PC-9 (cell line): Measurements from ENCODE around the gene FBN1. TPM values are rescaled to one million over a fixed set of nuclear protein-coding genes. Genes with fewer than 3 reads are reported as not detected.

Experiments
- BruUV-seq: library from RNA; stranded (reverse); fragments of 400-500 nt; replicated peaks from 2 replicates; lab custom pipeline; 2021; lab: Mats Ljungman, UMichigan
- CTCF ChIA-PET: fragments of 300-600 bp; sonication (Branson Sonifier 250); formaldehyde crosslinking; loops from one replicate; lab custom pipeline; 2022; ENCODE audit warnings: antibody characterized with exemption; lab: Charles Lee
- POLR2A ChIA-PET: fragments of 300-600 bp; sonication (Branson Sonifier 250); formaldehyde crosslinking; loops from one replicate; lab custom pipeline; 2022; ENCODE audit warnings: antibody characterized with exemption; ENCODE audit not compliant: unreplicated experiment; lab: Charles Lee
- DNase-seq, 2 experiments: peaks; one replicate each; pipeline versions ENCODE4 v3.0.0 to v3.0.0-alpha.2; 2015 to 2022; ENCODE audit warnings: mixed read lengths in 1 of 2
- H2AFZ ChIP-seq: fragments of 200-600 bp; sonication (generic); 2 replicates; pipeline ENCODE4 v1.8.1; 2017; ENCODE audit warnings: antibody characterized with exemption
- H3F3A ChIP-seq: fragments of 200-600 bp; sonication (generic); 2 replicates; pipeline ENCODE4 v1.8.1; 2017; ENCODE audit warnings: antibody characterized with exemption, mild to moderate bottlenecking, low read depth; ENCODE audit not compliant: insufficient read depth
- H3K27ac ChIP-seq: fragments of 200-600 bp; sonication (generic); 2 replicates; pipeline ENCODE4 v1.6.1; 2016; ENCODE audit warnings: mixed run types
- H3K27me3 ChIP-seq: fragments of 200-600 bp; sonication (generic); 2 replicates; pipeline ENCODE4 v1.6.1; 2016; ENCODE audit warnings: low read depth, mixed run types; ENCODE audit not compliant: insufficient read depth
- H3K36me3 ChIP-seq: fragments of 200-600 bp; sonication (generic); 2 replicates; pipeline ENCODE4 v1.6.1; 2016; ENCODE audit warnings: low read depth, mixed run types
- H3K4me1 ChIP-seq: fragments of 200-600 bp; sonication (generic); replicated peaks from 2 replicates; pipeline ENCODE4 v1.6.1; 2016; ENCODE audit warnings: mixed run types; ENCODE audit not compliant: insufficient read depth
- H3K4me2 ChIP-seq: fragments of 200-600 bp; sonication (generic); 2 replicates; pipeline ENCODE4 v1.6.1; 2017; ENCODE audit warnings: mixed run types
- H3K4me3 ChIP-seq: fragments of 200-600 bp; sonication (generic); 2 replicates; pipeline ENCODE4 v1.6.1; 2016; ENCODE audit warnings: mixed run types
- H3K79me2 ChIP-seq: fragments of 200-600 bp; sonication (generic); 2 replicates; pipeline ENCODE4 v1.6.1; 2017; ENCODE audit warnings: low read depth, mixed run types
- H3K9me2 ChIP-seq: fragments of 200-600 bp; sonication (generic); 2 replicates; pipeline ENCODE4 v1.8.1; 2017; ENCODE audit warnings: mild to moderate bottlenecking; ENCODE audit not compliant: insufficient read depth
- H3K9me3 ChIP-seq: fragments of 200-600 bp; sonication (generic); 2 replicates; pipeline ENCODE4 v1.8.1; 2016; ENCODE audit warnings: low read depth; ENCODE audit not compliant: insufficient read depth
- H4K20me1 ChIP-seq: fragments of 200-600 bp; sonication (generic); 2 replicates; pipeline ENCODE4 v1.8.1; 2017; ENCODE audit not compliant: insufficient read depth
- EZH2 ChIP-seq: fragments of 200-600 bp; sonication (generic); IDR thresholded peaks from 2 replicates; pipeline ENCODE4 v1.8.0; 2017; ENCODE audit warnings: antibody characterized with exemption, low read depth
- intact Hi-C: fragments of 100-400 bp; cut with micrococcal nuclease; formaldehyde crosslinking; loops from one replicate; pipeline ENCODE4 v1.10.0; 2022; ENCODE audit not compliant: unreplicated experiment
- total RNA-seq: library from RNA; stranded (reverse); gene quantifications from 2 replicates; pipeline ENCODE4 v1.2.3, GENCODE V29; 2021
- TF ChIP-seq, protein P1 (sequence below): fragments of 200-600 bp; sonication (generic); conservative IDR thresholded peaks from 2 replicates; pipeline ENCODE4 v1.6.1; 2017; ENCODE audit warnings: mixed run types, antibody characterized with exemption, mild to moderate bottlenecking, moderate library complexity

The FBN1 gene
- total RNA-seq, 1 experiment from 2014 or later, result 1.3 TPM

DNA sequence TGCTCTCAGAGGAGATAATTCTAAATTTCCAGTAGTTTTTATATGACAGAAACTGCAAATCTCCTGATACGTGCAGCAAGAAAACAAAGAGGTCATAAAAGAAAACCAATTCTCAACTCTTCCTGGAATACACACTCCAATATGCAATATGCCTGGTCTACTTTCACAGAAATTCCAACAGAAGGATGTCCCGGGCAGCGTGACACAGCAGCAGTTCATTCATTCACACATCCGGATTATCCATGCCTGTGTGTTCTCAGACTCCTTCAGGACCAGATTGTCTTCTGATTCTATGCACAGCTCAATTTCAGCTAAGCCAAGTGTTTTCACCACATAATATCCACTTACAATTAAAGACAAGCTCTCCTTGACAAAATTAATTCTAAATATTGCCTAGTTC lies 64.3 kb downstream of the FBN1 start:
- BruUV-seq, result no TSS peak

DNA sequence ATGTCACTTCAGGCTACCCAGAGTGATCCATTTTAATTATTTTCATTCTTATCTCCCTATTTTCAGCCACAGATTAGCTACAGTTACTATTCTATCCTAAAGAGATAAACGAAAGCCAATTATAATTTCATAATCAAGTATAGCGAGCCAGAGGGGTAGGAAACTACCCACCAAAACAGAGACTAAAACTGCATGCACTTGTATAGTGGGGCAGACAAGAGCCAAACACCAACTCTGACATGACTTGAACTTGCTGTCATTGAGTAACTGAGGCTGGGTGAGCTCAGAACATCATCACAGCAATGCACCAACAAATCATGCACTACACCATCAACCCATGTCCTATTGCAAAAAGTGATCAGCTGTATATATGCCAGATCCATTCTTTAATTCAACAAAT lies 64.8 kb downstream of the FBN1 start:
- no peak for DNase-seq
- Histone ChIP-seq H2AFZ (no peak overlapping the region), H3K4me1 (no peaks in the 10 kb centered on the region), H3F3A (no peaks in the 10 kb centered on the region), H3K4me2 (no peak overlapping the region), H4K20me1 (no peaks in the 10 kb centered on the region), H3K9me2 (no peaks in the 10 kb centered on the region), H3K27me3 (no peaks in the 10 kb centered on the region), H3K27ac (no peak overlapping the region), H3K9me3 (no peaks in the 10 kb centered on the region), H3K36me3 (no peaks in the 10 kb centered on the region), H3K79me2 (no peaks in the 10 kb centered on the region), H3K4me3 (no peak overlapping the region)
- ChIA-PET POLR2A (no interaction called here), CTCF (no interaction called here)
- intact Hi-C loops, result no loop called here
- no TSS peak for BruUV-seq
- TF ChIP-seq, protein P1, sequence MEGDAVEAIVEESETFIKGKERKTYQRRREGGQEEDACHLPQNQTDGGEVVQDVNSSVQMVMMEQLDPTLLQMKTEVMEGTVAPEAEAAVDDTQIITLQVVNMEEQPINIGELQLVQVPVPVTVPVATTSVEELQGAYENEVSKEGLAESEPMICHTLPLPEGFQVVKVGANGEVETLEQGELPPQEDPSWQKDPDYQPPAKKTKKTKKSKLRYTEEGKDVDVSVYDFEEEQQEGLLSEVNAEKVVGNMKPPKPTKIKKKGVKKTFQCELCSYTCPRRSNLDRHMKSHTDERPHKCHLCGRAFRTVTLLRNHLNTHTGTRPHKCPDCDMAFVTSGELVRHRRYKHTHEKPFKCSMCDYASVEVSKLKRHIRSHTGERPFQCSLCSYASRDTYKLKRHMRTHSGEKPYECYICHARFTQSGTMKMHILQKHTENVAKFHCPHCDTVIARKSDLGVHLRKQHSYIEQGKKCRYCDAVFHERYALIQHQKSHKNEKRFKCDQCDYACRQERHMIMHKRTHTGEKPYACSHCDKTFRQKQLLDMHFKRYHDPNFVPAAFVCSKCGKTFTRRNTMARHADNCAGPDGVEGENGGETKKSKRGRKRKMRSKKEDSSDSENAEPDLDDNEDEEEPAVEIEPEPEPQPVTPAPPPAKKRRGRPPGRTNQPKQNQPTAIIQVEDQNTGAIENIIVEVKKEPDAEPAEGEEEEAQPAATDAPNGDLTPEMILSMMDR, result no peak
- TF ChIP-seq EZH2, result no peak

More for the DNA sequence above, 64.3 kb downstream of the FBN1 start:
- Histone ChIP-seq H3K36me3 (no peaks in the 10 kb centered on the region), H3K27me3 (no peaks in the 10 kb centered on the region), H3K9me3 (no peaks in the 10 kb centered on the region), H3K79me2 (no peaks in the 10 kb centered on the region), H3K9me2 (no peaks in the 10 kb centered on the region), H3K4me1 (no peaks in the 10 kb centered on the region), H3K27ac (no peak overlapping the region), H2AFZ (no peak overlapping the region), H3K4me2 (no peak overlapping the region), H3F3A (no peaks in the 10 kb centered on the region), H3K4me3 (no peak overlapping the region), H4K20me1 (no peaks in the 10 kb centered on the region)
- DNase-seq, result no peak
- CTCF ChIA-PET, result no interaction called here
- POLR2A ChIA-PET, result no interaction called here
- TF ChIP-seq EZH2, result no peak
- TF ChIP-seq, protein P1, result no peak
- intact Hi-C loops, result no loop called here

DNA sequence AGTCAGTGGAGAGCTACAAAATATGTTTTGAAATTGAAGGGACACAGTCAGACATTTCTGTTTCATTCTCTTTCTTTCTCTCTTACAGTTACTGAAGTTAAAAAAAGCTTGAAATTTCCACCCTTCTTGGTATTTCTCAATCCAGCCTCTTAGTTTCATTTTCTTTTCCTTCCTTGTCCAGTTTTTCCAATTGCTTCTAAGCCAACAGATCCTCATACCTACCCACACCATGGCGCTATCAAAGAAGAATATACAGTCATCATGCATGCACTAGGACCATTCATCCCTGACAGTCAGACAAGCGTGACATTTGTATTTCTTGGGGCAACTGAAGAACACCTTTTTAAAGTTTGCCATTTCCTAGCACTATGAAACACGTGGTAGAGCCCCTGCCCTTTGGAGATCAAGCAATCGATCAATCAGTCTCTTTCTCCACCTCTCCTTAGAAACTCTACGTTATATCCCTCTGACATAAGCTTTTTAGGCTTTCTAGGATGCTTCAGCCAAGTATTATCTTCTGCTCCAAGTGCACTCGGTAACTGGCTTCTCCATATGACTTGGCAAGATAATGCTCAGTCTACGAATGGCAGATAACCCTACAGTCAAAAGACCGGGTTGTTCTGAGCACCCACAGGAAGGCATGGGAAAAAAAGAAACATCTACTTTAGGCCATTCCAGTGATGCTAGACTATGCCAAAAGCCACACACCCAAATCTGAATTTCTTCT lies 65.4 kb downstream of the FBN1 start:
- POLR2A ChIA-PET, result no interaction called here
- H3K9me3 ChIP-seq, result no peaks in the 10 kb centered on the region
- no TSS peak for BruUV-seq

More for the DNA sequence above, 65.4 kb downstream of the FBN1 start:
- CTCF ChIA-PET, result no interaction called here
- no peaks in the 10 kb centered on the region for H3K27me3 ChIP-seq
- TF ChIP-seq, protein P1, result no peak
- no peak for TF ChIP-seq EZH2
- H3K36me3 ChIP-seq, result no peaks in the 10 kb centered on the region
- H2AFZ ChIP-seq, result no peak overlapping the region
- no peaks in the 10 kb centered on the region for H3K4me1 ChIP-seq
- no peaks in the 10 kb centered on the region for H4K20me1 ChIP-seq
- intact Hi-C loops, result no loop called here
- no peaks in the 10 kb centered on the region for H3F3A ChIP-seq
- H3K79me2 ChIP-seq, result no peaks in the 10 kb centered on the region
- no peak overlapping the region for H3K4me2 ChIP-seq
- no peak for DNase-seq
- H3K4me3 ChIP-seq, result no peak overlapping the region
- H3K9me2 ChIP-seq, result no peaks in the 10 kb centered on the region
- no peak overlapping the region for H3K27ac ChIP-seq
